Spleen (tissue), 11 donors: ENCODE results near the gene BTBD10. TPM values are rescaled to one million over a fixed set of nuclear protein-coding genes. Genes with fewer than 3 reads are reported as not detected.

Experiments used
- DNase-seq: peaks from one replicate; pipeline ENCODE4 v3.0.0-alpha.2; 2020
- H3K27ac ChIP-seq, 8 donors: fragments of 200-600 bp; sonication (generic) in 7 of 8; 1 replicate in 4 of 8; 2 replicates in 4 of 8; pipeline versions ENCODE4 v1.5.0 to v1.8.0; 2016 to 2021; ENCODE audit warnings: inconsistent platforms in 4 of 8, mild to moderate bottlenecking in 4 of 8, moderate library complexity in 1 of 8
- H3K27me3 ChIP-seq, 7 donors: fragments of 200-600 bp; sonication (generic) in 6 of 7; replicated peaks in 1 of 7; 1 replicate in 4 of 7; 2 replicates in 3 of 7; pipeline versions ENCODE4 v1.5.0 to v1.8.0; 2016 to 2021; ENCODE audit warnings: inconsistent platforms in 3 of 7, mild to moderate bottlenecking in 1 of 7
- H3K36me3 ChIP-seq, 6 donors: fragments of 200-600 bp; sonication (generic) in 5 of 6; 1 replicate in 4 of 6; 2 replicates in 2 of 6; pipeline versions ENCODE4 v1.5.0 to v1.8.0; 2016 to 2021; ENCODE audit warnings: inconsistent platforms in 2 of 6
- H3K4me1 ChIP-seq, 6 donors: fragments of 200-600 bp; sonication (generic) in 5 of 6; 1 replicate in 3 of 6; 2 replicates in 3 of 6; pipeline versions ENCODE4 v1.5.0 to v1.8.0; 2016 to 2021; ENCODE audit warnings: inconsistent platforms in 3 of 6
- H3K4me3 ChIP-seq, 8 donors: fragments of 200-600 bp; sonication (generic) in 7 of 8; 1 replicate in 4 of 8; 2 replicates in 4 of 8; pipeline versions ENCODE4 v1.5.0 to v1.8.0; 2016 to 2021; ENCODE audit warnings: inconsistent platforms in 4 of 8, mild to moderate bottlenecking in 4 of 8, moderate library complexity in 2 of 8
- H3K9me3 ChIP-seq, 8 donors: fragments of 200-600 bp; sonication (generic) in 7 of 8; 1 replicate in 4 of 8; 2 replicates in 4 of 8; pipeline versions ENCODE4 v1.5.0 to v1.8.0; 2016 to 2021; ENCODE audit warnings: inconsistent platforms in 4 of 8
- CTCF ChIP-seq, 11 experiments: fragments of 200-600 bp in 7 of 11; fragments of 450-650 bp in 4 of 11; sonication (generic) in 4 of 11; IDR thresholded peaks in 8 of 11; conservative IDR thresholded peaks in 3 of 11; 1 replicate in 7 of 11; 2 replicates in 4 of 11; pipeline versions ENCODE4 v1.4.0 to v1.8.0; 2016 to 2021; ENCODE audit warnings: antibody characterized with exemption in 11 of 11, inconsistent platforms in 4 of 11, mild to moderate bottlenecking in 1 of 11
- POLR2A ChIP-seq, 3 donors: fragments of 450-650 bp; IDR thresholded peaks; one replicate each; pipeline ENCODE4 v1.5.1; 2017; ENCODE audit warnings: antibody characterized with exemption in 3 of 3, mild to moderate bottlenecking in 1 of 3
- POLR2AphosphoS5 ChIP-seq, 3 donors: sonication (generic); formaldehyde crosslinking; IDR thresholded peaks; one replicate each; pipeline ENCODE4 v1.5.1; 2017; ENCODE audit warnings: antibody characterized with exemption in 3 of 3
- WGBS, 5 donors: extraction: QIAGEN DNeasy Blood & Tissue Kit in 3 of 5; methylation state at CpG; one replicate each; pipeline versions ENCODE4 v1.1.5 to v1.1.7; 2013 to 2018; 5-methylcytosine and 5-hydroxymethylcytosine counted together
- intact Hi-C: fragments of 100-400 bp; cut with DNase I; formaldehyde crosslinking; loops from one replicate; pipeline ENCODE4 v1.15.0; 2023; ENCODE audit warnings: low total_unique reads
- polyA plus RNA-seq, 3 donors: library from polyadenylated mRNA; stranded (reverse); fragments of 200-250 nt; gene quantifications; one replicate each; pipeline ENCODE4 v1.2.1, GENCODE V29; 2013
- total RNA-seq, 7 donors: library from RNA; depleted of rRNA in 3 of 7; stranded (reverse); fragments of >200 nt in 3 of 7; fragmentation: NEBNext Ultra II Directional in 4 of 7; extraction: Animal tissue kit (Norgen Biotek cat#: 25700) in 4 of 7; gene quantifications; one replicate each; pipeline versions ENCODE4 v1.1.0 to v1.2.1, GENCODE V29; 2016 to 2021
- donor health status: healthy with polysubstance abuse.
- donor health status: DM: no; HTN: no; CAD: no; lungs with moderate emphysema.
- donor health status: DM: no; HTN: no; CAD: no.
- donor health status: Bipolar disorder and iron deficiency.
- donor health status: healthy.
- donor health status: DM: no; HTN: no; CAD: no.
- donor health status: DM: yes; HTN: yes; CAD: no.

BTBD10 gene
- total and polyA plus RNA-seq, 10 donors = 8.8 to 32.5 (median 25.1) TPM

- H3K27me3 ChIP-seq = peaks cover 0 to 9% (median 0%) of the 10 kb centered on the region in 7 donors
- H3K9me3 ChIP-seq = no peaks in the 10 kb centered on the region
- H3K4me1 ChIP-seq = peaks cover 10 to 32% (median 27%) of the 10 kb centered on the region in 6 donors
- H3K4me3 ChIP-seq = no peak overlapping the region
- no peak for DNase-seq
- intact Hi-C loops = no loop called here
- H3K27ac ChIP-seq = no peak overlapping the region
- TF ChIP-seq POLR2A (IDR thresholded peaks at IDR 0.05) = no peak
- TF ChIP-seq CTCF (IDR thresholded peaks at IDR 0.05 in 8 of 11, conservative IDR thresholded peaks at IDR 0.05 in 3 of 11) = peak in 8 of 11 experiments; percentile 19 to 61 (median 50)
- WGBS, 5 donors = 11 to 14% (median 12%) methylated on average over 6 of the region's 6 CpGs
- no peaks in the 10 kb centered on the region for H3K36me3 ChIP-seq
These were observed 2.9 kb upstream of the BTBD10 start for GRCh38 chr11:13465909-13466371.

- no peak for TF ChIP-seq POLR2A (IDR thresholded peaks at IDR 0.05)
- TF ChIP-seq CTCF (IDR thresholded peaks at IDR 0.05 in 8 of 11, conservative IDR thresholded peaks at IDR 0.05 in 3 of 11) = no peak
- no peak for TF ChIP-seq POLR2AphosphoS5 (IDR thresholded peaks at IDR 0.05)
- intact Hi-C loops = no loop called here
- Histone ChIP-seq H3K4me1 (peaks cover 10 to 49% (median 33%) of the 10 kb centered on the region in 6 donors), H3K36me3 (peaks cover 0 to 10% (median 0%) of the 10 kb centered on the region in 6 donors), H3K9me3 (no peaks in the 10 kb centered on the region), H3K27me3 (no peaks in the 10 kb centered on the region), H3K27ac (peak overlapping the region; percentile 88 to 97 (median 93)), H3K4me3 (peak overlapping the region; percentile 87 to 98 (median 92))
- WGBS, 5 donors = 23 to 37% (median 28%) methylated on average over 12 of the region's 12 CpGs
- no peak for DNase-seq
These were observed 813 bp upstream of the BTBD10 start for GRCh38 chr11:13463779-13464290.

- H3K27me3 ChIP-seq = no peaks in the 10 kb centered on the region
- no peaks in the 10 kb centered on the region for H3K9me3 ChIP-seq
- intact Hi-C loops = no loop called here
- WGBS, 5 donors = 1 to 3% (median 2%) methylated on average over 17 to 18 of the region's 18 CpGs
- no peak for DNase-seq
- H3K4me3 ChIP-seq = peak overlapping the region; percentile 87 to 98 (median 92)
- H3K27ac ChIP-seq = peak overlapping the region; percentile 88 to 97 (median 93)
- TF ChIP-seq CTCF (IDR thresholded peaks at IDR 0.05 in 8 of 11, conservative IDR thresholded peaks at IDR 0.05 in 3 of 11) = no peak
- H3K4me1 ChIP-seq = peaks cover 10 to 53% (median 33%) of the 10 kb centered on the region in 6 donors
- peaks cover 0 to 10% (median 0%) of the 10 kb centered on the region in 6 donors for H3K36me3 ChIP-seq
These were observed 616 bp downstream of the BTBD10 start for GRCh38 chr11:13462311-13462900.

- Histone ChIP-seq H3K36me3 (peaks cover 0 to 10% (median 0%) of the 10 kb centered on the region in 6 donors), H3K9me3 (no peaks in the 10 kb centered on the region), H3K4me3 (no peak overlapping the region), H3K27me3 (no peaks in the 10 kb centered on the region), H3K4me1 (peaks cover 10 to 57% (median 33%) of the 10 kb centered on the region in 6 donors), H3K27ac (no peak overlapping the region)
- intact Hi-C loops = no loop called here
- no peak for DNase-seq
- TF ChIP-seq POLR2AphosphoS5 (IDR thresholded peaks at IDR 0.05) (no peak), POLR2A (IDR thresholded peaks at IDR 0.05) (no peak), CTCF (IDR thresholded peaks at IDR 0.05 in 8 of 11, conservative IDR thresholded peaks at IDR 0.05 in 3 of 11) (no peak)
- WGBS, 5 donors = 90 to 94% (median 94%) methylated on average over 3 of the region's 3 CpGs
These were observed 1.7 kb downstream of the BTBD10 start for GRCh38 chr11:13461291-13461690.
